CD14-positive monocyte (primary cell): ENCODE measurements around the gene PHACTR4. TPM values are rescaled to one million over a fixed set of nuclear protein-coding genes. Genes with fewer than 3 reads are reported as not detected.
"Not testable (repeated sequence)": the region's sequence is repeated elsewhere in the genome, so short reads cannot be mapped to it uniquely, and the experiment has no call there.

Experiments
- DNase-seq, 3 donors: peaks; one replicate each; pipeline ENCODE4 v3.0.0-alpha.2; 2011 to 2022
- H2AFZ ChIP-seq: 2 replicates; pipeline ENCODE4 v1.6.0; 2012; ENCODE audit warnings: mild to moderate bottlenecking, low read depth, low read length, inconsistent platforms; ENCODE audit not compliant: insufficient read depth, poor library complexity, severe bottlenecking
- H3K27ac ChIP-seq, 2 donors: 1 replicate in 1 of 2; 2 replicates in 1 of 2; pipeline ENCODE4 v1.5.1; 2012 to 2013; ENCODE audit warnings: low read length in 2 of 2, control low read depth in 1 of 2, inconsistent platforms in 1 of 2, low read depth in 1 of 2, mild to moderate bottlenecking in 1 of 2
- H3K27me3 ChIP-seq, 2 donors: one replicate each; pipeline versions ENCODE4 v1.6.0 to v1.6.1; 2011 to 2013; ENCODE audit warnings: low read length in 2 of 2; ENCODE audit not compliant: control insufficient read depth in 2 of 2, insufficient read depth in 2 of 2
- H3K36me3 ChIP-seq, 2 donors: replicated peaks in 1 of 2; 1 replicate in 1 of 2; 2 replicates in 1 of 2; pipeline versions ENCODE4 v1.5.1 to v1.6.1; 2012 to 2013; ENCODE audit warnings: low read length in 2 of 2, control low read depth in 1 of 2, inconsistent platforms in 1 of 2, mild to moderate bottlenecking in 1 of 2; ENCODE audit not compliant: insufficient read depth in 2 of 2, control insufficient read depth in 1 of 2
- H3K4me1 ChIP-seq, 2 donors: 1 replicate in 1 of 2; 2 replicates in 1 of 2; pipeline versions ENCODE4 v1.5.1 to v1.6.1; 2012 to 2013; ENCODE audit warnings: low read length in 2 of 2, control low read depth in 1 of 2, inconsistent platforms in 1 of 2, mild to moderate bottlenecking in 1 of 2, moderate library complexity in 1 of 2; ENCODE audit not compliant: insufficient read depth in 2 of 2, control insufficient read depth in 1 of 2
- H3K4me2 ChIP-seq: replicated peaks from 2 replicates; pipeline ENCODE3; 2012; ENCODE audit warnings: low read length, moderate library complexity, mild to moderate bottlenecking; ENCODE audit not compliant: poor library complexity, severe bottlenecking; ENCODE audit errors: extremely low read depth
- H3K4me3 ChIP-seq, 3 experiments: fragments of 200-600 bp in 1 of 3; sonication (generic) in 1 of 3; replicated peaks in 1 of 3; 1 replicate in 2 of 3; 2 replicates in 1 of 3; pipeline ENCODE4 v1.5.1; 2011 to 2013; ENCODE audit warnings: low read length in 3 of 3, mild to moderate bottlenecking in 3 of 3, control low read depth in 2 of 3, low read depth in 2 of 3, inconsistent platforms in 1 of 3, moderate library complexity in 1 of 3
- H3K79me2 ChIP-seq: 2 replicates; pipeline ENCODE4 v1.6.0; 2012; ENCODE audit warnings: mild to moderate bottlenecking, control low read depth, inconsistent platforms, low read length, moderate library complexity; ENCODE audit not compliant: insufficient read depth
- H3K9ac ChIP-seq: 2 replicates; pipeline ENCODE4 v1.6.0; 2017; ENCODE audit warnings: low read length, mild to moderate bottlenecking; ENCODE audit not compliant: insufficient read depth, poor library complexity, severe bottlenecking
- H3K9me3 ChIP-seq, 2 donors: replicated peaks in 1 of 2; 1 replicate in 1 of 2; 2 replicates in 1 of 2; pipeline versions ENCODE4 v1.5.1 to v1.6.1; 2012 to 2013; ENCODE audit warnings: low read length in 2 of 2, control low read depth in 1 of 2; ENCODE audit not compliant: control insufficient read depth in 1 of 2, insufficient read depth in 1 of 2
- H4K20me1 ChIP-seq: 2 replicates; pipeline ENCODE4 v1.6.0; 2012; ENCODE audit warnings: mild to moderate bottlenecking, low read length, control low read depth, moderate library complexity; ENCODE audit not compliant: insufficient read depth
- H3K27ac Mint-ChIP-seq, 7 donors: one replicate each; pipeline ENCODE4 v1.8.0; 2020; ENCODE audit warnings: mild to moderate bottlenecking in 7 of 7, mixed read lengths in 7 of 7, moderate library complexity in 6 of 7, inconsistent platforms in 2 of 7
- H3K27me3 Mint-ChIP-seq, 3 donors: one replicate each; pipeline ENCODE4 v1.8.0; 2021 to 2022; ENCODE audit warnings: low read depth in 3 of 3, mild to moderate bottlenecking in 3 of 3, mixed read lengths in 3 of 3, moderate library complexity in 3 of 3, inconsistent platforms in 1 of 3
- H3K36me3 Mint-ChIP-seq, 2 donors: one replicate each; pipeline ENCODE4 v1.8.0; 2020; ENCODE audit warnings: mixed read lengths in 2 of 2, inconsistent platforms in 1 of 2, mild to moderate bottlenecking in 1 of 2
- H3K4me1 Mint-ChIP-seq: one replicate; pipeline ENCODE4 v1.8.0; 2020; ENCODE audit warnings: mild to moderate bottlenecking, mixed read lengths
- H3K4me3 Mint-ChIP-seq, 2 donors: one replicate each; pipeline ENCODE4 v1.8.0; 2020; ENCODE audit warnings: mild to moderate bottlenecking in 2 of 2, mixed read lengths in 2 of 2, moderate library complexity in 1 of 2
- H3K9me3 Mint-ChIP-seq, 7 donors: one replicate each; pipeline ENCODE4 v1.8.0; 2020 to 2022; ENCODE audit warnings: mixed read lengths in 7 of 7, mild to moderate bottlenecking in 6 of 7, moderate library complexity in 6 of 7, inconsistent platforms in 2 of 7
- CTCF ChIP-seq: fragments of 200-600 bp; IDR thresholded peaks from one replicate; pipeline ENCODE4 v1.8.0; 2022; ENCODE audit warnings: antibody characterized with exemption, mild to moderate bottlenecking
- WGBS: methylation state at CpG from one replicate; pipeline ENCODE4 v1.1.5; 2013; ENCODE audit warnings: missing lambda C conversion rate; ENCODE audit not compliant: insufficient coverage; 5-methylcytosine and 5-hydroxymethylcytosine counted together
- intact Hi-C, 2 donors: fragments of 100-400 bp; cut with micrococcal nuclease; formaldehyde crosslinking; loops; one replicate each; pipeline versions ENCODE4 v1.15.0 to v1.15.1; 2023
- polyA plus RNA-seq, 3 donors: library from polyadenylated mRNA; depleted of rRNA in 1 of 3; unstranded in 2 of 3; stranded (reverse) in 1 of 3; fragments of 300-500 nt in 2 of 3; fragments of >200 nt in 1 of 3; fragmentation: Illumina TruSeq in 2 of 3; gene quantifications; 1 replicate in 2 of 3; 2 replicates in 1 of 3; pipeline ENCODE4 v1.2.3, GENCODE V29; 2012 to 2021

Gene PHACTR4
- polyA plus RNA-seq, 3 donors: 2.9 to 9.7 (median 2.9) TPM

GRCh38 chr1:28510970-28511440, 141.5 kb downstream of the PHACTR4 start:
- TF ChIP-seq CTCF: no peak
- H3K4me1 ChIP-seq: peaks cover 42 to 49% of the 10 kb centered on the region in 2 donors
- H3K4me2 ChIP-seq: no peak overlapping the region
- H3K4me3 Mint-ChIP-seq: no peak overlapping the region
- H3K36me3 Mint-ChIP-seq: peaks cover 45 to 69% of the 10 kb centered on the region in 2 donors
- H3K27ac ChIP-seq: peak overlapping the region in 1 of 2 donors; percentile 81
- intact Hi-C loops: loop anchor here in 1 of 2 donors (10.0 kb wide), 1 partner anchor 224 kb away; the partner anchor contains the start of gene YTHDF2
- H3K27me3 Mint-ChIP-seq: no peaks in the 10 kb centered on the region
- H4K20me1 ChIP-seq: peaks cover 91% of the 10 kb centered on the region
- no peak overlapping the region for H3K4me3 ChIP-seq
- H2AFZ ChIP-seq: no peak overlapping the region
- no peaks in the 10 kb centered on the region for H3K27me3 ChIP-seq
- H3K9ac ChIP-seq: no peak overlapping the region
- no peak for DNase-seq
- no peaks in the 10 kb centered on the region for H3K9me3 ChIP-seq
- peak overlapping the region in 3 of 7 donors; percentile 8 to 83 (median 68) for H3K27ac Mint-ChIP-seq
- peaks cover 74% of the 10 kb centered on the region for H3K79me2 ChIP-seq
- H3K4me1 Mint-ChIP-seq: peaks cover 59% of the 10 kb centered on the region
- H3K9me3 Mint-ChIP-seq: no peaks in the 10 kb centered on the region
- no CpG with 5 or more reads among the region's 2 CpGs for WGBS
- peaks cover 55 to 71% of the 10 kb centered on the region in 2 donors for H3K36me3 ChIP-seq

- no peak overlapping the region for H3K4me3 Mint-ChIP-seq
- peaks cover 51% of the 10 kb centered on the region for H3K4me1 Mint-ChIP-seq
- no peak overlapping the region for H2AFZ ChIP-seq
- no peak for TF ChIP-seq CTCF
- WGBS: 79% methylated on average over 2 of the region's 7 CpGs
- H3K4me2 ChIP-seq: no peak overlapping the region
- H3K36me3 Mint-ChIP-seq: peaks cover 45 to 69% of the 10 kb centered on the region in 2 donors
- peak overlapping the region in 5 of 7 donors; percentile 13 to 80 (median 58) for H3K27ac Mint-ChIP-seq
- peaks cover 55 to 71% of the 10 kb centered on the region in 2 donors for H3K36me3 ChIP-seq
- no peaks in the 10 kb centered on the region for H3K27me3 ChIP-seq
- H3K4me3 ChIP-seq: no peak overlapping the region
- no peaks in the 10 kb centered on the region for H3K27me3 Mint-ChIP-seq
- intact Hi-C loops: loop anchor here in 1 of 2 donors (10.0 kb wide), 1 partner anchor 223 kb away; the partner anchor contains the start of gene YTHDF2
- no peak overlapping the region for H3K27ac ChIP-seq
- no peak overlapping the region for H3K9ac ChIP-seq
- peaks cover 35 to 40% of the 10 kb centered on the region in 2 donors for H3K4me1 ChIP-seq
- H3K9me3 Mint-ChIP-seq: no peaks in the 10 kb centered on the region
- no peak for DNase-seq
- no peaks in the 10 kb centered on the region for H3K9me3 ChIP-seq
- H4K20me1 ChIP-seq: peaks cover 81% of the 10 kb centered on the region
- peaks cover 62% of the 10 kb centered on the region for H3K79me2 ChIP-seq
Observed at GRCh38 chr1:28512058-28512611, 142.6 kb downstream of the PHACTR4 start.

GRCh38 chr1:28514445-28514933, 144.9 kb downstream of the PHACTR4 start:
- Mint-ChIP-seq H3K36me3 (peaks cover 34 to 57% of the 10 kb centered on the region in 2 donors), H3K4me1 (peaks cover 45% of the 10 kb centered on the region), H3K27ac (peak overlapping the region in 2 of 7 donors; percentile 40 to 62)
- WGBS: 88% methylated on average over 3 of the region's 13 CpGs
- DNase-seq, H3K9me3 ChIP-seq, H3K27me3 ChIP-seq, H3K4me2 ChIP-seq, H3K4me3 Mint-ChIP-seq, H3K9me3 Mint-ChIP-seq, H3K4me3 ChIP-seq, H3K27me3 Mint-ChIP-seq, H3K9ac ChIP-seq, H3K27ac ChIP-seq, H2AFZ ChIP-seq: not testable (repeated sequence)
- Histone ChIP-seq H3K4me1 (peaks cover 26 to 34% of the 10 kb centered on the region in 2 donors), H3K36me3 (peaks cover 41 to 54% of the 10 kb centered on the region in 2 donors), H4K20me1 (peaks cover 68% of the 10 kb centered on the region), H3K79me2 (peaks cover 49% of the 10 kb centered on the region)
- intact Hi-C loops: loop anchor here in 1 of 2 donors (10.0 kb wide), 1 partner anchor 220 kb away; the partner anchor contains the start of gene YTHDF2
